Stimulated activated CD8-positive, alpha-beta memory T cell treated with anti-CD3 and anti-CD28 coated beads, Interleukin-12 subunit alpha, Interleukin-12 subunit beta, amount 100 ng/mL, for 24 hours (primary cell): ENCODE data around the gene ITK.
"Not testable (repeated sequence)": the region's sequence is repeated elsewhere in the genome, so short reads cannot be mapped to it uniquely, and the experiment has no call there.

Source experiments
- DNase-seq: peaks from one replicate; pipeline ENCODE4 v3.0.0-alpha.2; 2020; ENCODE audit errors: extremely low read depth

The ITK gene

DNA sequence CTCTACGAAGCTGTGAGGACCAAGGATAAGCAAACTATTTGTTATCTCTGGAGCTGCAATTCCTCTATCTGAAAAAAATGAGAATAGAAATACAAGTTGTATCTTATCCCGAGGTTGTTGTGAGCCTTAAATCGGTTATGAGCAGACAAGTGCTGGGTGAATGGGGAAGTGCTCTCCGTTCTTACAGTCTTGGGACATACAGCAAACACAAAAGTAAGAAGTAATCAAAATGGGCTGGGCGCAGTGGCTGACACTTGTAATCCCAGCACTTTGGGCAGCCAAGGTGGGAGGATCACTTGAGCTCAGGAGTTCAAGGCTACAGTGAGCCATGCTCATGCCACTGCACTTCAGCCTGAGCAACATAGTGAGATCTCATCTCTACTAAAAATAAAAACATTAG is 31.7 kb downstream of the ITK start:
- DNase-seq = no peak

DNA sequence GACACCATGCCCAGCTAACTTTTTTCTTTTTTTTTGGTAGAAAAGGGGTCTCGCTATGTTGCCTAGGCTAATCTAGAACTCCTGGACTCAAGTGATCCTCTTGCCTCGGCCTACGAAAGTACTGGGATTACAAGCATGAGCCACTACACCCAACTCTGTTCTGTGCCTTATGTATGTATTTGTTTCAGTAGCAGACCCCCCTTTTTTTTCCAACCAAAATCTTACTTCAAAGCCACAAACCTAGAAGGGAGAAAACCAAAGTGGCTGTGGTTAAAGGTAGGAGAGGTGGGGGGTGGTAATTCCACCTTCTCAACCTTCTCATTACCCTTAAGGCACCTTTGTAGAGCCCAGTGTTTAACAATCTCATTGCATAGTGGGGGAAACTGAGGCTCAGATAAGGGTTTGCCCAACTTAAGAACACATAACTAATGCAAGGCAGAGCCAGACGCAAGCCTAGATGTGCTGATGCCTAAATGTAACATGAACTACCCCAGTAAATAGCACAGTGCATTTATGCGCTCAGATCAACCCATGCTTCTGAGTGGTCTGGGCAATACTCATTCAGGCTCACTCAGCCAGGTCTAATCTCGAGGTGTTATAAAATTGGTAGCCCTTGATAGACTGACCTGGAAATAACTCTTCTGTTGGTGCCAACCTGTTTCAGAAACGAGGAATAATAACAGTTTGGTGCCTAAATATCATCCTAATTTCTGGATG is 33.0 kb downstream of the ITK start:
- DNase-seq = no peak

DNA sequence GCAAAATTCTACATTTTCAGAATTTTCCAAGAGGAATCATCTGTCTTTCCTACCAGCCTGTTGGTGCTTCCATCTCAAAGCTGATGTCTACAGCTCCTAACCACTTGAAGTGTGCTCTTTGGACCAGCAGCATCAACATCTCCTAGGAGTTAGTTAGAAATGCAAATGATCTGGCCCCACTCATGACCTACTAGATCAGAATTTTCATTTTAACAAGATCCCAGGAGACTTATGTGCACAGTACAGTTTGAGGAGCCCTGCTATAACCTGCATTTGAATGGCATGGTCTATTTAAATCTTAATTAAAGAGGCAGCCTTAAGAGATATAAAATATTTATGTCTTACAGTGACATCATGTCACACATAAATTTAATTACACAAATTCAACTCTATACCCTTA is 33.8 kb downstream of the ITK start:
- DNase-seq = no peak

DNA sequence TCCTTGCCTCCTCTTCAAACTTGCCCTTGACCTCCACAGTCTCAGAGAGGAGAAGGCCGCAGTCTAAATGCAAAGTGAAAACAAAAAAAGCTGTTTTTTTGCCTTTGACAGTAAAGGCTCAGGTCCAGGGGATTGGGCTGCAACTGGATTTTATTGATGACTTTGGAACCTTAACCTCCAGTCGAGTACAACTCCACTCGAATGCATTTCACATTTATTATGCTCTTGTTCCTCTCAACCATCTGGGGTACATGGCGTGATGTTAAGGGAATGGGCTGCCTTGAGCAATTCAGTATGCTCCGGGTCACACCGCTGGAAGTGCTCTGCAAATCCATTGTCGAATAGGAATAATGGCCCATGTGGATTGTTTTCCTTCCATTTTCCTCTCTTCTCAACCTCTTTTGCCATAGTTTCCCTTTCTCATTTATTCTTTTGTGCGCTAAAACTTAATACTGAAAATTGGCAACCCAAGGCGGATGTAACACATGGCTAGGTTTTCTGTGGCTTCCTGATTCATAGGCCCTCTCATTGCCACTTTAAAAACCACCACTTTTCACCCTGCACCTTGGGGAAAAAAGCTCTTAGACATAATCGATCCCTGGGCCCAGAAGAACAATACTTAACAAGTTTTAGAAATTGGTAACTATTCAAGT is 34.3 kb downstream of the ITK start:
- no peak for DNase-seq

DNA sequence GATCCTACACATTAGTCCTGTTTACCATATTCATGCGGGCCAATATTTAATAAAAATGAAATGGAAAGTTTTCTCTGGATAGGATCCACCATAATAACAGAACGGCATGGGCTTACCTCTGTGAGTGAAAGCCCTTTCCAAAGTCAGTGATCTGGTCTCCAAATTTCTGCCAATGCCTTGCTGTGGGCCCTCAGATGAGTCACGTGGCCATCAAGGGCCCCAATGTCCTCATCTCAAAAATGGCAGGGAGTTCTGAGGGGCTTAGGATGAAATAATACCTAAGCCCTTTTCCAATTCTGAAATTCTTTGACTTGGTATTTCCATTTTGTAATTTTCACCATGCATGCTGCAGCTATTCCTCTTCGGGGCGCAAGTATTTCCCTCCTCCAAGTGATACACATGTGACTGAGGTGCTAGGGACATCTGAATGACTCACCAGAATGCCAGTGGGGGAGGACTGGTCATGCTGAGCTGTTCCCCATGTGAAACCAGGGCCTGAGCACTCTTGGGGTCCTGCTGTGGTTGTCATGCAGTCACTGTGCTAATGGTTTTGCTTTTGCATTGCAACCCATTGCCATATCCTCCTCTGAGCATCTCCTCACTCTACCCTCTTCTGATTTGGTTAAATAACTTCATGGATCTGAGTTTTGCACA is 35.0 kb downstream of the ITK start:
- no peak for DNase-seq

DNA sequence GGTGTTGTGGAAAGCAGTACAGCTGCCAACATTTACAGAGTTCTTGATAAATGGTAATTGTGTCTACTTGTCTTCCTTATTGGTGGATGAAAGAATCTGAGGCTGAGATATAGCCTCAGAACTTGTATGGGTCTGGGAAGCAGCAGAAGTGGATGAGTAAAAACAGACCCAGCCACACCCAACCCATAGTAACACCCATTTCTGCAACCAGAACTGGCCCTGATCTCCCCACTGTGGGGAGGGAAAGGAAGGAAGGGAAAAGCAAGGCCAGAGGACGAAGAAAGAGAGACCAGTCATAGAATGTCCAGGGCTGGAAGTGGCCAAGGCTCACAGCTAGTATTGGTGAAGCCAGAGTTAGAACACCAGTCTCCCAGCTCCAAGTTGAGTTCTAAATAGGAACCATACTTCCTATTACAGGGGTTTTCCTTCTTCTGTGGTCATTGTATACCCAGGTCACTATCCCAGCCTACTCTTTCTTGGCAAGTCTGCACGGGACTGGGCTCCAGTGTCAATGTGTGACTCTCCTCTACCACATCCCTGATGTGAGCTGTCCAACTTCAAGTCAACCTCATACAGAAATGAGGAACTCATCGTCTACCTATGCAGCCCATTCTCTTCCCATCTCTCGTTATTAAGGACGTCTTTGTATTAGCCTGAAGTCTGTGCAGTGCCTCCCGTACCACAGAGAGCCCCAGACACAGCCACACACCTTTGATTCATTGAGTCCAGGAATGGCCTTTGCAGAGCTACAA is 35.9 kb downstream of the ITK start:
- DNase-seq = no peak

DNA sequence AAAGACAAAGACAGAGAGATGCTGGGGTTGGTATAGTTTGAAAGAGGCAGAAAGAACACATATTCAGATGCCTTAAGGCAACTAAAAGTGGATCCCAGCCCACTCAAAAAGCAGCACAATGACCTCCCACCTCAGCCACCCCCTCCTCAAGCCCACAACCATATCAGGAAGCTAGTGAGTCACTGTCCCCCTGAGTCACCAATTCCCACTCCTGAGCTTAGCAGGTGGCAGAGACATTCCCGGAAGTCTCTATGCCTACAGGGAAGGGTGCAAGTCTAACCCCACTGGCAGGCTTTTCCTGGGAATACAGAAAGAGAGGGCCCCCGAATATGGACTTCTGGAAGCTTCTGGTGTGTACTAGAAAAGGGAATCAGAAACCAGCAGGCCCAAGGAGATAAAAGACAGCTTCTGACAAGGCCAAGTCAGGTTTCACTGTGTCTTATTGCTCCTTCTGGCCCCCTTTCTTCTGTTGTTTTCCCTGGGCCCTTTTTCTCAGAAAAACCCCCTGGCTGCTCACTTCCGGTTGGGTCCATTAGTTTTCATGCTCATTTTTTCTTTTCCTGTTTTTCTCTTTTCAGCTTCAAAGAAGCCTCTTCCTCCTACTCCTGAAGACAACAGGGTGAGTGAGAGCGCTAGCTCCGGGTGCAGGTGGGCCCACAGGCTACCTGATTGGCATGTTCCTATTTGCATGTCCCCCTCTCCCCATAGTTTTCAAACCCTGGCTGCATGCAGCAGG is 36.8 kb downstream of the ITK start:
- no peak for DNase-seq

DNA sequence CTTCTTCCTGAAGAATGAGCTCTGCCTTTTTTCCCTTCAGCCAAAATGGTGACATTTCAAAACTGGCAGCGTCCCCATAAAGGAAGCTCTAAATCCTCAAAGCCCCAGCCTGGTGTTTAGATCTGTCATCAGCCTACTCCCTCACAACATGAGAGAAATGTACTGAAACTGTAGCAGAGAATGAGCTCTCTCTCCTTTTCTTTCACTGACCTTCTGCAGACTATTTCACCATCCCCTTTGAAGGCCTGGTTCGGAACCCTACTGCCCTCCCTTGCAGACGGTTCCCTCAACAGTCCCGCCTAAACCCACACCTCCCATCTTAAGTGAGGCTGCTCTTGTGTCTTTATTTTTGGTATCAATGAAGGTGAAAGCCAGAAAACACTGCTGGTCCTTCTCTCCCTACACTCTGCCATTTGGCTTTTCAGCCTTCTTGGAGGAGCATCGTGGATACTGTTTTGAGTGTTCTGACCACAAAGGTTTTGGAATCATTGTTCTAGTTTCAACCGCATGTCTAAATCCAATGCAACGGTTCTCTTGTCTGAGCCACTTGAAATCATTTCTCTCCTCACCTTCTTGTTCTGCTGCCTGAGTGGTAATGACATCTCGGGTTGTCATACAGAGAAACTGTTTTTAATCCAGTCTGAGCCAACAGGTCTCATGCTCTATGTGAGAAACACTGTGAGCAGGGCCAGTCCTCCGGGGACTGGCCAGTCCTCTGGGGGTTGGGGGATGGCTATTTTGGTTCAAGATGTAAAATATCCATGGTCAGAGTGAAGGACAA is 39.0 kb downstream of the ITK start:
- no peak for DNase-seq

DNA sequence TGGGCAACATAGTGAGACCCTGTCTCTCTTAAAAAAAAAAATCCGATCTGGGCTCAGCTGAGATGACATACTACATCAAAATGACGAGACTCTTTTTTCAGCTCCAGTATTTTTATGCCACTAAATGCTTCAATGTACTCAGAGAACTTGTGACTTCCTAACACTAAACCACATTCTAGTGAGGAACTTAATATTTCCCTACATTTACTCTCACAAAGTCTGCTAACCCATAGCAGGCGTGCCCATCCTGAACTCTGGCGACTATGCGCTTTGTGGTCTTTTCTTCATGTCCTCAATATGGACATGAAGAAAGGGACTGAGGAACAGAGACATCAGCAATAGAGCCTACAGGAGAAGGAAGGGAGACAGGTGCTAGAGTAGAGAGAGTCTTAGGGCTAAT is 41.3 kb downstream of the ITK start:
- no peak for DNase-seq

DNA sequence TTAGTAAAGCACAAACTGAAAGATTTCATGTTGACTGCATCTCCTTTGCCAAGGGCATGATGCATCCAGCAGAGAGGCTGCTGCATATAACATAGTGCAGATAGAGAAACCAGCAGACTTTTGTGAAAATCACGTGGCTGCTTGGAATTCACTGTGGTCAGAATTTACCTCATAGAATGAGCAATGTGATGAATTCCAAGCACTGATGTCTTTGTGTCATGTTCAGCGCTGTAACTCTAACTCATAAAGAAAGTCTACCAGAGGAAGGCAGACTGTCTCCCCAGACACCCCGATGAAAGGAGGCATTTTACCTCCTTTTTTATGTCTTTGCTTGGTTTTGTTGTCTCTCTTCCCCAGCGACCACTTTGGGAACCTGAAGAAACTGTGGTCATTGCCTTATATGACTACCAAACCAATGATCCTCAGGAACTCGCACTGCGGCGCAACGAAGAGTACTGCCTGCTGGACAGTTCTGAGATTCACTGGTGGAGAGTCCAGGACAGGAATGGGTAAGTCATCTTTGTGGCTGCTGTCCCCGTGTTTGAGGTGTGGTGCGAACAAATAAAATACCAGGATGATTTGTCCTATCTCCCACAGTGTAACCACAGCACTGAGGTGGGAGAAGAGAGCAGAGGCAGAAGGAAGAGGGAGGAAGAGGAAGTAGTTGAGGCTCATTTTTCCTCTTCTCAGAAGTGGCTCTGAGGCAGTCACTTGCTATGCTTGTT is 42.0 kb downstream of the ITK start:
- no peak for DNase-seq

DNA sequence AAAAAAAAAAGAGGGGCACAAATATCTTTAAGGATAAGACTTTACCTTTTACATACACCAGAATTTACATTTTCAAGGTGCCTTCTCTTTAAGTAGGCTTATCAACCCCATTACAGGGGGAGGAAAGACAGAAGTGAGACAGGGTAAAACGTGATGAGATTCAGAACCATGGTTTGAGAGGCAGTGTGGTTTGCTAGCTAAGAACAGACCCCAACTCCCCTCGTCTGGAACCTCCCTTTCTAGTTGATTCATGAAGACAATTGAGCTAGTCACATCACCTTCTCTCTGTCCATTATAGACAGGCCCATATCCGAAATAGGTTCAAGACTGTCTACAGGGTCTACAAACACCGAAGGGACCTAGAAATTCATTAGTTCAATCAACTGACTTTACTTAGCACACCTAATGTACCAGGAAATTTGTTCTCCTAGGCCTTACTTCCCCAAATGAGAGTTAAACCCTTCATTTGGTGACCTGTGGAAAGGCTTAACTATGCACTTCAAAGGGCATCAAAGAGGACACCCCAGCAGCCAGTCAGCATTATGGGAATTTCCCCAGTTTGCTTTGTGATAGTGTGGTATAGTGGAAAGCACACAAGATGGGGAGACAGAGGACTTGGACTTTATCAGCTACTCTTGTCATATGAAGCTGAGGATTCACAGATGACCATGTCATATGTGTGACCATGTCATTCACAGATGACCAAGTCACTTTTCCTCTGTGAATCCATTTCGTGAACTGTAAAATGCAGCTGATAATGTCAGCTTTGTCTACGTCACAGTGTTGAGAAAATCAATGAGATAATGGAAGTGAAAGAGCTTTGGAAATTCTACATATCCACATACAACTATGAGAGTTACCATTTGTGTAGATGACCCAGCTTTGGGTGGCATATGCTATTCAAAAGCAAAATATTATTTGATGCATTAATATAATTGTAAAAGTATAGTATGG is 45.1 kb downstream of the ITK start:
- DNase-seq = no peak

DNA sequence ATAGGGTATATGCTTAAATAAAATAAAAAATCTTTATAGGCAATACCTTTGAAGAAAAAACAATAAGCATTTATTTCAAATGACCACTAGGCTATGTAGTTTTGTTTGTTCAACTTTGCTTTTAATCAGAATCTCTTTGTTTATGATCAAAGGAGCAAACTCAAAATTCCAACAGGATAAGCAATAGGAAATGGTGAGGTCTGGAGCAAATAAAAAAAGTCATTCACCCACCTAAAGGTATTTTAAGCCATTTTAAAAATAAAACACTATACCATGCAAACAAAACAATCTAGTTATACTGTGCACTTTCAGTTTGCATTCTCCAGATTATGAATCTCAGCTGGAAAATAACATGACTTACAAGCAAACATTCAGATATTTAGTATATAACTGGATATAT is 50.0 kb downstream of the ITK start:
- no peak for DNase-seq

DNA sequence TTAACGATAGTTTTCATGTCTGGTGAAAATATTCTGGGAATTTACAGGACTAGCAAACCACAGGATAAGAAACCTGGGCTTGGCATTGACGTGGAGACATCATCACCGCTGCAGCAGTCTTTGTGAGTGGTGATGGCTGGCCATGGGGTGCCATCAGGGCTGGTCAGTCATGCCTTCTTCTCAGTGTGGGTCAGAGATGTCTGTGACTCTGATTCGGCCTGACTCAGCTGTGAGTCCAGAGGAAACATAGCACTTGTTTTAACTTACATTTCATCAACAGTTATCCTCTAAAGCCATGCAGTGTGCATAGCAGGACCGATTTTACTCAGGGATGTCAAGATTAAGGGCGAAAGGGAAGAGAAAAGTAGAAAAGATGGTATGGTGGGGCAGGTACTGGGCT is 52.1 kb downstream of the ITK start:
- no peak for DNase-seq

DNA sequence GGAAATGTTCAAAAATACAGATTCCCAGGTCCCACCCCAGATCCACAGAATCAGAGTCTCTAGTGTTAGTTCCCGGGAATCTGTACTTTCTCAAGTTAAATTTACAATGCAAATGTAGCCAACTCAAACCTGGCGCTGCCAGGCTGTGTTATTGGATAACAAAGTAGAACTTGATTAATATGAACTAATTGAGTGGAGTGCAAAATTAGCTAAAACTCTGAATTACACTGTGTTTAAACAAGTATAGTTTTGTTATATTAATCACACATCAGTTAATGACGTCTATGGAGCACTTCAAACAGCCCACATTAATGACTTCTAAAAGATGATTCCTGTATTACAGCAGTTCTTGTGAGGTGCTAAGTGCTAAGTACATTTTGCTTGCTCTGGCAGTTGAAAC is 52.9 kb downstream of the ITK start:
- DNase-seq = no peak

DNA sequence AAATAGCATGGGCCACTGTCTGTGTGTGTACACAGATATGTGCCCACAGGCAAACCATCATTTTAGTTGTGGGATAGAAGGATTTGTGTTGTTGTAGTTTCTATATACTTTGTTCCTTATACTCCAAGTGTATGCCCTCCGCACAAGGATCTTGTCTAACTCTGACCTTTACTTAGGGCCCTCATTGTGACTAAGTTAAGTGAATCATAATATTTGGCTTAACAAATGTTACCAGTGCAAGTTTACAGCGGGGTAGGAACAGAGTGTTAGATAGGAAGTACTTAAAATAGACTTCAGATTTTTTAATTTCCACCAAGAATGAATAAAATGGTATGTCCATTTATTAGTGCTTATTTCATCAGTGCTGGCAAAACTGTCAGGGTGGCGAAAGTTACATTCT is 55.8 kb downstream of the ITK start:
- no peak for DNase-seq

DNA sequence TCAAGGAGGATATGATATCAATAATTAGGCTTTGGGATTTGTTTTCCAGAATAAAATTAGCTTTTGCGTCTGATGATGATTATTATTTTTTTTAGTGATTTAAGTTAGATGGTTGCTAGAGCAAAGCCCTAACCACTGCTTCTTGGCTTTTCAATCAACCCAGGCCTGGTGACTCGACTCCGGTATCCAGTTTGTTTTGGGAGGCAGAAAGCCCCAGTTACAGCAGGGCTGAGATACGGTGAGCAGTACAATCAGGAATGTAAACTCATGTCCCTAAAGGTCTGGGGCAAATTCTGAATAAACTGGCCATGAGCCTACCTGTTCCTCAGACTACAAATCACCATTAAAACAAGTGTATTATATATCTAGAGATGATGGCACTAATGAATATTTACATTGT is 60.8 kb downstream of the ITK start:
- DNase-seq = no peak

DNA sequence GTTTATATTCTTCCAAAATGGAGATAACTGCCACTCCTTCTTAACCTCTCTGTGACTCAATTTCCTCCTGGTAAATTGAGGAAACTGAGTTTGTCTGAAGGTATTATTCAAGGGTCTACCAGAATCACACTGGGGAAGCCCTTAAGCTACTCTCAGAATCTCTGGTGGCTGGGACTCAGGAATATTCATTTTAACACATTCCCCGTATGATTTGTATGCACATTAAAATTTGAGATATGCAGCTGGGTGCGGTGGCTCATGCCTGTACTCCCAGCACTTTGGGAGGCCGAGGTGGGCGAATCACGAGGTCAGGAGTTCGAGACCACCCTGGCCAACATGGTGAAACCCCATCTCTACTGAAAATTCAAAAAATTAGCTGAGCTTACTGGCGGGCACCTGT is 64.1 kb downstream of the ITK start:
- not testable (repeated sequence) for DNase-seq

DNA sequence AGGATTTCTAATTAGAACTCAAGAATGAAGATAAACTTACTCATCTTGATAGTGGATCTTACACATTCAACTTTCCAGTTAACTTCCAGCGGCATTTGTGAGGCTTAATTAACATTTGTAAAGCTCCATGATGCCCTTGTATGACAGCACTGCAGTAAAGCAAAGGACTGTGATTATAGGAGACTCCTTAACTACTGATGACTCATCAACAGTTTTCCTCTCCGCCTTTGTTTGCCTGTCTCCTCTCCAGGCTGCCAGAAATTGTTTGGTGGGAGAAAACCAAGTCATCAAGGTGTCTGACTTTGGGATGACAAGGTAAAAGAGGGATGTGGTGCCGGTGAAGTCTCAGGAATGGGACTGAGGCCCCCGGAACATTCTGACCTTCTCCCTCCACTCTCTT is 64.8 kb downstream of the ITK start:
- DNase-seq = no peak

DNA sequence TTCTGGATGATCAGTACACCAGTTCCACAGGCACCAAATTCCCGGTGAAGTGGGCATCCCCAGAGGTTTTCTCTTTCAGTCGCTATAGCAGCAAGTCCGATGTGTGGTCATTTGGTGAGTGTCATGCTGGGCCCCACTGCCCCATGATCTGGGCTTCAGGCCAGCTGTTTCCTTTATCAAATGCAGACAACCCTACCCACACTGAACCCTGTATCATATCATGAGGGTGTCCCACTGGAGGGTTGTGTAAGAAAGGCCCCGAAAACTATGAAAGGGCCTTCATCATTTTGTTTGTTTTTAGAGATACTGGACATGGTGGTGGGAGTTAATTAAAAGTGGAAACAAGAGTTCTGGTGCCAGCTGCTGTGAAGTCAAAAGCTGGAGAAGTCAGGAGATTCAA is 65.2 kb downstream of the ITK start:
- no peak for DNase-seq
